DND-41 (cell line): ENCODE measurements around the gene VPS13C.

Experiments
- ATAC-seq: fragments of 200-7000 bp; cut with Tn5 transposase; 3 replicates; pipeline ENCODE4 v1.9.1; 2021; ENCODE audit warnings: low read depth; ENCODE audit not compliant: insufficient read depth
- DNase-seq: peaks from one replicate; pipeline ENCODE4 v3.0.0-alpha.2; 2020
- H2AFZ ChIP-seq: 2 replicates; pipeline ENCODE4 v1.6.0; 2012; ENCODE audit warnings: low read depth, low read length
- H3K27ac ChIP-seq: 2 replicates; pipeline ENCODE4 v1.5.1; 2012; ENCODE audit warnings: low read length, inconsistent platforms
- H3K27me3 ChIP-seq: fragments of 200-600 bp; sonication (generic); 2 replicates; pipeline ENCODE4 v1.6.0; 2012; ENCODE audit warnings: low read length, mild to moderate bottlenecking, inconsistent platforms; ENCODE audit not compliant: insufficient read depth, poor library complexity
- H3K36me3 ChIP-seq: 2 replicates; pipeline ENCODE4 v1.5.1; 2012; ENCODE audit warnings: low read length, inconsistent platforms; ENCODE audit not compliant: insufficient read depth
- H3K4me1 ChIP-seq: 2 replicates; pipeline ENCODE4 v1.5.1; 2012; ENCODE audit warnings: mild to moderate bottlenecking, low read length; ENCODE audit not compliant: insufficient read depth
- H3K4me2 ChIP-seq: 2 replicates; pipeline ENCODE4 v1.6.0; 2012; ENCODE audit warnings: mild to moderate bottlenecking, moderate library complexity, low read length, inconsistent platforms; ENCODE audit not compliant: insufficient read depth
- H3K4me3 ChIP-seq, 2 experiments: fragments of 200-600 bp in 1 of 2; shearing (Covaris generic) in 1 of 2; 2 replicates each; pipeline ENCODE4 v1.5.1; 2012 to 2016; ENCODE audit warnings: inconsistent platforms in 2 of 2, low read length in 2 of 2, mild to moderate bottlenecking in 2 of 2, low read depth in 1 of 2, moderate library complexity in 1 of 2
- H3K79me2 ChIP-seq: 2 replicates; pipeline ENCODE4 v1.6.0; 2012; ENCODE audit warnings: low read length, inconsistent platforms; ENCODE audit not compliant: insufficient read depth
- H3K9ac ChIP-seq: 2 replicates; pipeline ENCODE4 v1.6.0; 2012; ENCODE audit warnings: low read depth, mild to moderate bottlenecking, inconsistent platforms, low read length, moderate library complexity
- H3K9me3 ChIP-seq: 2 replicates; pipeline ENCODE4 v1.5.1; 2012; ENCODE audit warnings: low read length, moderate library complexity, mild to moderate bottlenecking, inconsistent platforms; ENCODE audit not compliant: insufficient read depth, severe bottlenecking
- H4K20me1 ChIP-seq: 2 replicates; pipeline ENCODE4 v1.6.0; 2012; ENCODE audit warnings: low read length; ENCODE audit not compliant: insufficient read depth
- EZH2 ChIP-seq: IDR thresholded peaks from 3 replicates; pipeline ENCODE4 v1.6.1; 2012; ENCODE audit warnings: borderline replicate concordance, low read depth, mild to moderate bottlenecking, moderate library complexity, low read length, inconsistent platforms; ENCODE audit not compliant: severe bottlenecking
- TF ChIP-seq, protein P1 (sequence below): IDR thresholded peaks from 2 replicates; pipeline ENCODE4 v1.5.1; 2012; ENCODE audit warnings: borderline replicate concordance, low read length, moderate library complexity, mild to moderate bottlenecking; ENCODE audit not compliant: poor library complexity, severe bottlenecking; ENCODE audit errors: extremely low read depth

The VPS13C gene

DNA sequence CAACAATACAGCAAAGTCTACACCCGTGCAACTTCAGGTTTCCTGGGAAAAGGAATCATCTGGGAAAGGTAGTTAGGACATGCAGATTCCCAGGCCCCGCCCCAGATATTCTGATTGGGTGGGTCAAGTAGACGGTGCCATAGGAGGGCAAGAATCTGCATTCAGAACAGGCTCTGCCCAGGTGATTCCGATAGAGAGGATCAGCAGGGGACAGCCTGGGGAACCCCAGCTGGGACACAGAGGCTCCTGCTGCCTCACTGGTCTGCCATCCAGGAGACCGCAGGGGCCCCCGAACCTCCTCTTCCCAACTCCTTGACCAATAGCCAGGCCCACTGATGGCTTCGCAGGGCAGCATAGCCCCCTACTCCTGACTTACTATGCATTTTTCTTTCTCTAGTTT lies 243.4 kb downstream of the VPS13C start:
- no peaks in the 10 kb centered on the region for H3K9me3 ChIP-seq
- no peaks in the 10 kb centered on the region for H3K36me3 ChIP-seq
- DNase-seq: no peak
- H3K79me2 ChIP-seq: no peaks in the 10 kb centered on the region
- ATAC-seq: no peak
- H3K27me3 ChIP-seq: no peaks in the 10 kb centered on the region
- no peak overlapping the region for H3K27ac ChIP-seq
- no peak overlapping the region for H3K4me2 ChIP-seq
- H4K20me1 ChIP-seq: no peaks in the 10 kb centered on the region
- no peak overlapping the region for H3K9ac ChIP-seq
- H2AFZ ChIP-seq: no peak overlapping the region
- TF ChIP-seq, protein P1, sequence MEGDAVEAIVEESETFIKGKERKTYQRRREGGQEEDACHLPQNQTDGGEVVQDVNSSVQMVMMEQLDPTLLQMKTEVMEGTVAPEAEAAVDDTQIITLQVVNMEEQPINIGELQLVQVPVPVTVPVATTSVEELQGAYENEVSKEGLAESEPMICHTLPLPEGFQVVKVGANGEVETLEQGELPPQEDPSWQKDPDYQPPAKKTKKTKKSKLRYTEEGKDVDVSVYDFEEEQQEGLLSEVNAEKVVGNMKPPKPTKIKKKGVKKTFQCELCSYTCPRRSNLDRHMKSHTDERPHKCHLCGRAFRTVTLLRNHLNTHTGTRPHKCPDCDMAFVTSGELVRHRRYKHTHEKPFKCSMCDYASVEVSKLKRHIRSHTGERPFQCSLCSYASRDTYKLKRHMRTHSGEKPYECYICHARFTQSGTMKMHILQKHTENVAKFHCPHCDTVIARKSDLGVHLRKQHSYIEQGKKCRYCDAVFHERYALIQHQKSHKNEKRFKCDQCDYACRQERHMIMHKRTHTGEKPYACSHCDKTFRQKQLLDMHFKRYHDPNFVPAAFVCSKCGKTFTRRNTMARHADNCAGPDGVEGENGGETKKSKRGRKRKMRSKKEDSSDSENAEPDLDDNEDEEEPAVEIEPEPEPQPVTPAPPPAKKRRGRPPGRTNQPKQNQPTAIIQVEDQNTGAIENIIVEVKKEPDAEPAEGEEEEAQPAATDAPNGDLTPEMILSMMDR: no peak
- no peak for TF ChIP-seq EZH2
- H3K4me3 ChIP-seq: no peak overlapping the region
- no peaks in the 10 kb centered on the region for H3K4me1 ChIP-seq

DNA sequence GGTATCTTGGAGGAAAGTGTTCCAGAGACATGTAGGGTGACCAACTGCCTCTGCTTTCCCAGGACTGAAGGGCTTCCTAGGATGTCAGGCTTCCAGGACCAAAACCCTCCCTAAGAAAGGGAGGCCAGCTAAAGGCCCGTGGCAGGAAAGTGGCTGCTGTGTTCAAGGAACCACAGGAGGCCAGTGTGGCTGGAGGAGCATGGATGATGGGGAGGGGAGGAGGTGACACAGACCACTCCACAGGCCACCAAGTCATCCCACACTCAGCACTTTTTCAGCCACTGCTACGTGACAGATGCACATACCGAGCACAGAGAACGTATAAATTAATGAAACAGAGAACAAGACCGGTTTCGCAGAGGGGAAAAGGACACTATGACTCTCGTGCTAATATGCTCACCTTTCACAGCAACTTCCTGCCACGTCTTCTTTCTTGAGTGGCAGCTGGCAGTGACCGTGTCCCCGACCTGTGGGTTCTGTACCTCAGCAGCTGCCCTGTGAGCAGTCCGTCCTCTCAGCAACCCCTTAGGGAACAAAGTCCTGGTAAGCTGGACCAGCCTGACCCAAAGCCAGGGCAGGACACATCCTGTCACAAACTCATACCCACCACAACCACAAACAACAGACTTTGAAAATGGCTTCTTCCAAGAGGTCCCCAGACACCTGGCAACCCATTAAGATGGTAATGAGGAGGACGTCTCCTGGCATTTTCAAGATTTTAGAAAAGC lies 244.7 kb downstream of the VPS13C start:
- Histone ChIP-seq H3K9ac (no peak overlapping the region), H3K36me3 (no peaks in the 10 kb centered on the region), H3K4me1 (no peaks in the 10 kb centered on the region), H3K4me2 (no peak overlapping the region), H3K4me3 (no peak overlapping the region), H4K20me1 (no peaks in the 10 kb centered on the region), H3K9me3 (no peaks in the 10 kb centered on the region), H3K79me2 (no peaks in the 10 kb centered on the region), H3K27ac (no peak overlapping the region), H2AFZ (no peak overlapping the region), H3K27me3 (no peaks in the 10 kb centered on the region)
- no peak for ATAC-seq
- no peak for DNase-seq
- TF ChIP-seq EZH2: no peak
- TF ChIP-seq, protein P1: no peak

DNA sequence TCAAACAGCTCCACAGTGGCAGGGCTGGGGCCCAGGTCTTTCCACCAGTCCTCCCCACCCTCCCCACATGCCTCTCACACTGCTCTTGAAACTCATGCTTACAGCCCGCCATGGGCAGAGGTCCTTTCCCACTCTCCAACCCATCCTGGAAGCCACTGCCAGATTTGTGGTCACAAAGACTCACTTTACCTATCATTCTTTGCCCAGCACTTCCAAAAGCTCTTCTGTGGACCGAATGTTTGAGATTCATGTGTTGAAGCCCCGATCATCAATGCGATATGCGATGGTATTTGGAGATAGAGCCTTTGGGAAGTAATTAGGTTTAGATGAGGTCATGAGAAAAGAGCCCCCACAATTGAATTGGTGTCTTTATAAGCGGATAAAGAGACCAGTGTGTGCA lies 247.8 kb downstream of the VPS13C start:
- Histone ChIP-seq H3K4me3 (no peak overlapping the region), H4K20me1 (no peaks in the 10 kb centered on the region), H3K9me3 (no peaks in the 10 kb centered on the region), H3K27ac (no peak overlapping the region), H3K79me2 (no peaks in the 10 kb centered on the region), H3K4me2 (no peak overlapping the region), H2AFZ (no peak overlapping the region), H3K4me1 (no peaks in the 10 kb centered on the region), H3K36me3 (no peaks in the 10 kb centered on the region), H3K27me3 (no peaks in the 10 kb centered on the region), H3K9ac (no peak overlapping the region)
- ATAC-seq: no peak
- no peak for TF ChIP-seq EZH2
- TF ChIP-seq, protein P1: no peak
- no peak for DNase-seq

DNA sequence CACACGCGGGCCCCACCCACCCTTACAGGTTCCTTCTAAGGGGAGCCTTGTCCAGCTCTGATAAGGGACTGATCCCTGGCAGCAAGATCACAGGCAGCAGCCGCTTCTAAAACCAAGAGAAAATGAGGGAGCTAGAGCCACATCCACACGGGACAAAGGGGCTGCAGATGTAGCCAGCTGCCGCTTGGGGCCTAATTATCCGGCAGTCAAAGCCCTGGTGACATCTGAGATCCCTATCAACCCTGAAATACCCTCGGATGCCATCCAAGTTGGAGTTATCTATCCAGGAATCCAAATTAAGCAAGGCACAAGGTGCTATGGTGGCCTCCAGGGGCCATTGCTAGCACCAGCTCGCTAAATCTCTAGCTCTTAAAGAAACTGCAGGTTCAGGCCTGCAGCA lies 248.3 kb downstream of the VPS13C start:
- no peak for ATAC-seq
- Histone ChIP-seq H4K20me1 (no peaks in the 10 kb centered on the region), H3K9me3 (no peaks in the 10 kb centered on the region), H3K27me3 (no peaks in the 10 kb centered on the region), H3K9ac (no peak overlapping the region), H3K27ac (no peak overlapping the region), H2AFZ (no peak overlapping the region), H3K79me2 (no peaks in the 10 kb centered on the region), H3K4me3 (no peak overlapping the region), H3K4me2 (no peak overlapping the region), H3K36me3 (no peaks in the 10 kb centered on the region), H3K4me1 (no peaks in the 10 kb centered on the region)
- TF ChIP-seq EZH2: no peak
- TF ChIP-seq, protein P1: no peak
- DNase-seq: no peak
